TTC549 (cell line): ENCODE measurements around the gene ZNF566.

Source experiments
- FAIRE-seq: peaks from 2 replicates; lab custom pipeline; 2012; peaks lifted over from hg19 to GRCh38; lab: Jason Lieb, UNC

ZNF566 gene

DNA sequence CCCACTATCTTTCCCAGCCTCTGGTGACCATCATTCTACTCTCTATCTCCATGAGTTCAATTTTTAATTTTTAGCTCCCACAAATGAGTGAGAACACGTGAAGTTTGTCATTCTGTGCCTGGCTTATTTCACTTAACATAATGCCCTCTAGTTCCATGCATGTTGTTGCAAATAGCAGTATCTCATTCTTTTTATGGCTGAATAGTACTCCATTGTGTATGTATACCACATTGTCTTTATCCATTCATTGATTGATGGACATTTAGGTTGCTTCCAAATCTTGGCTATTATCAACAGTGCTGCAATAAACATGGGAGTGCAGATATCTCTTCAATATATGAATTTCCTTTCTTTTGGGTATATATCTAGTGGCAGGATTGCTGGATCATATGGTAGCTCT lies 48.0 kb downstream of the ZNF566 start:
- no peak for FAIRE-seq

DNA sequence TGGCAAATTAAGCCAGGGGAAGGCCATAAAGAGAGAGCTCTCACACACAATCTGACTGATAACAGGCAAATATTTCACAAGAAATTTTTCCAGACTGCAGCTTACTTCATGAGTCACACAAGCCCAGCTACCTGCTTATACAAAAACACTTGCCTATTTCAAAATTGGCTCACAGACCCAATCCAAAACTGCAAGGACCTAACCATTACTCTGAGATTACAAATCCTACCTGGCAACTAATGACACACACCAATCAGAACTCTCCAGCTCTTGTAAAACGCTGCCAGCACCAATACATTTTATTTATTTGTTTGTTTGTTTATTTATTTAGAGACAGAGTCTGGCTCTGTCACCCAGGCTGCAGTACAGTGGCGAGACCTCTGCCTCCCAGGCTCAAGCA lies 52.8 kb downstream of the ZNF566 start:
- FAIRE-seq, result no peak

DNA sequence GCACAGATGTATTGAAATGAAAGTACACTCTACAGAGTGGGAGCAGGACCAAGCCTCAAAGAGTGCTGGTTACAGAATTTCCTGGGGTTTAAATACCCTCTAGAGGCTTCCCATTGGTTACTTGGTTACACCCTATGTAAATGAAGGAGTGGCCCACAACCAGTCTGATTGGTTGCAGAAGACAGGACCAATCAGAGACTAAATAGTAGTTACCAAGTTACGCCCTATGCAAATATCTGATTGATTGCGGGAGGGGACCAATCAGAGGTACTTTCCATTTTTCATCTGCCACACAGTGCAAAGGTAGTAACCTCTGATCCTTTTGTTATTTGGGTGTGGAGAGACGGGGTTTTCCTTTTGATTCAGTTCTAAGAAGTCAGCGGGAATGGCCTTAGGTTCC lies 65.4 kb downstream of the ZNF566 start:
- no peak for FAIRE-seq

DNA sequence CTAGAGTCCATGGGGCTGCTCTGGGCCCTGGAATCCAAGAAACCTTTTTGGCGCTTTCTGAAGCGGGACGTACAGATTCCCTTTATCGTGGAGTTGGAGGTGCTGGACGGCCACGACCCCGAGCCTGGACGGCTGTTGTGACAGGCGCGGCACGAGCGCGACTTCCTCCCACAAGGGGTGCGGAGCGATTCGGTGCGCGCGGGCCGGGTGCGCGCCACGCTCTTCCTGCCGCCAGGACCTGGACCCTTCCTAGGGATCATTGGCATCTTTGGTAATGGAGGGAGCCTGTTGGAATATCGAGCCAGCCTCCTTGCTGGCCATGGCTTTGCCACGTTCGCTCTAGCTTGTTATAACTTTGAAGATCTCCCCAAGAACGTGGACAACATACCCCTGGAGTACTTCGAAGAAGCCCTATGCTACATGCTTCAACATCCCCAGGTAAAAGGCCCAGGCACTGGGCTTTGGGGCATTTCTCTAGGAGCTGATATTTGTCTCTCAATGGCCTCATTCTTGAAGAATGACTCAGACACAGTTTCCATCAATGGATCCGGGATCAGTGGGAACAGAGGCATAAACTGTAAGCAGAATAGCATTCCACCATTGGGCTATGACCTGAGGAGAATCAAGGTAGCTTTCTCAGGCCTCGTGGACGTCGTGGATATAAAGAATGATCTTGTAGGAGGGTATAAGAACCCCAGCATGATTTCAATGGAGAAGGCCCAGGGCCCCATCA lies 67.4 kb downstream of the ZNF566 start:
- FAIRE-seq, result no peak

DNA sequence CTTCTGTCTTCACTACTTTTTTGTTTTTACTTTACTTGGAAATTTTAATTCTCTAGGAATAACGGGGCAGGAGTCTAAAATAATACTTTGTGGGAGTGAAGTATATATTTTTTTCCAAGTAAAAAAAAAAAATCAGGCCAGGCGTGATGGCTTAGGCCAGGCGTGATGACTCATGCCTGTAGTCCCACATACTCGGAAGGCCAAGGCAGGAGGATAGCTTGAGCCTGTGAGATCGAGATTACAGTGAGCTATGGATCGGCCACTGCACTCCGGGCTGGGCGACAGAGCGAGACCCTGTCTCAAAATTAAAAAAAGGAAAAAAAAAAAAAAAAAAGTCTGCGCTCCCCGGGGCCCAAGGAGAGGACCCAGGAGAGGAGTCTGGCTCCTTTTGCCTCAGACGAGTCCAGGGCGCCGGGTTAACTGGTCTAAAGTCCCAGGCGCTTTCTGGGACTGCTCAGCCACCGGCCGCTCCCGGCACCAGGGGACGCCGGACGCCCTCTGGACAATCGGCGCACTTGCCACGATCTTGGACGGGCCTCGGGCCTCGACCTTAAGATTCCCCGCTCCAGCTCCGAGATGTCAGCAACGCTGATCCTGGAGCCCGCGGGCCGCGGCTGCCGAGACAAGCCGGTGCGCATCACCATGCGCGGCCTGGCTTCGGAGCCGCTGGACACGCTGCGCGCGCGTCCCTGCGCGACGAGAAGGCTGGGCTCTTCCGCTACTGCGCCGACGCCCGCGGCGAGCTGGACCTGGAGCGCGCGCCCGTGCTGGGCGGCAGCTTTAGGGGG lies 68.2 kb downstream of the ZNF566 start:
- FAIRE-seq, result no peak

DNA sequence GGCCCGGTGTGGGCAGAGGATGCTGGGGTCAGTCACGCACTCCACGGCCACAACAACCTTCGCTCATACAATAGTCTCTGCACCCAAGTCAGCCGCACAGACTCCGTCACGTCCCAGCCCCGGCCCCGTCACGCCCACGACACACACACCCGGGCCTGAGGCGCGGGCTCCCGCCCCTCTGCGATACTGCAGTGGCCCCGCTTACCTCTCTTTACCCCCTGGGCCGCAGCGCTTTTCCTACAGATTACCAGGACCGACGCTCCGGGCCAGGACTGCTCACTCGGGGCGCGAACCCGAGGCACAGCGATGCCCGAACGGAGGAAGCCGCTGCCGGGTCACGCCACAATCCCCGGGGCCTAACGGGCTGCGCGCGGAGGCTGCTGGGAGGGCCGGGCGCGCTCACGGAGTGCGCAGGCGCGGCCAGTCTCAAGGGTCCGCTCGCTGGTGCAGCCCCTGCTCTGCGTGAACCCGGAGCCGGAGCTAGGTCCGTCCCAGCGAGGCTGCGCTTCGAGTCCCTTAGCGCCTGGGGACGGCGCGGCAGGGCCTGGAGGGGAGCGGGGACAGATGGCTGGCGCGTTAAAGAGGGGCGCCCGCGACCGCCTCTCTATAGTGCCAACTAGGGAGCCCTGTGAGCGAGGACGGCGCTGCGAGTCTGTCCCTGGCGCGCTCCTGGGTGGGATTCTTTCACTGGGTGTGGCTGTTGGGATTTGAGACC lies 70.9 kb downstream of the ZNF566 start, which contains the start of gene ZFP82:
ZFP82 (minus strand) TSS at position 358 of the 715 bp plus-strand sequence. CDS start 8,855 bp downstream, outside the sequence.
- no peak for FAIRE-seq

DNA sequence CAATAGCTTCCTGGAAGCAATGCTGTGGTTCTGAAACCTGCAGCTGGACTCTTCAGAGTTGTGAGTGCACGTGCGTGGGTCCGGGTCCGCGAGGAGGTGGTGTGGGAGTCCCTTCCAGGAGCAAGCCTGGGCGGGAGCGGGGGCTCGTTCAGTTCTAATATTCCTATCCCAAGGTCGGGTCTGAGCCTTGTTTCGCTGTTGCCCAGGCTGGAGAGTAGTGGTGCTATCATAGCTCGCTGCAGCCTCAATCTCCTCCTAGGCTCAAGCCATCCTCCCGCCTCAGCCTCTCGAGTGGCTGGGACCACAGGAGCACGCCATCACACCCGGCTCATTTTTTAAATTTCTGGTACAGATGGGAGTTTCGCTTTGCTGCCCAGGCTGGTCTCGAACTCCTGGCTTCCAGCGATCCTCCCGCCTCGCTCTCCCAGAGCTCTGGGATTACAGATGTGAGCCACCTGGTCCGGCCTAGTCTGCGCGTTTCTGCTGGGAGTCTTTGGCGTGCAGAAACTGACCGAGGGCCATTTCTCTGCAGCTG lies 71.5 kb downstream of the ZNF566 start:
- FAIRE-seq, result no peak

DNA sequence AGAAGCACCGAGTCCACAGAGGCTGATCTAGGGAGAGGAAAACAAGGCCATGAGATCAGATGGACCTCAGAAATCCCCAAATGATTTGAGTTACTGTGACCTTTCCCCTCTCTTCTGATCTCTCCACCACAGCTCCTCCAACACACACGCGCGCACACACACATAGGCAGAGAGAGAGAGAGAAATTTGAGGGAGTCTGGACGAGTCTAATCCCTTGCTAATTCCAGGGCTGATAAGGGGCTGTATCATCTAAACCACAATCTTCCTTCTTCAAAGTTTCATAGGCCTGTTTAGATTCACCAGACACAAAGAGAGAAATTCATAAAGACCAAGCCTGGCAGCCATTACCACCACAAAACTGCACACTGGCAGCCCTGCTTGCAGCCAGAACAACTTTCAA lies 79.5 kb downstream of the ZNF566 start:
- FAIRE-seq, result no peak

DNA sequence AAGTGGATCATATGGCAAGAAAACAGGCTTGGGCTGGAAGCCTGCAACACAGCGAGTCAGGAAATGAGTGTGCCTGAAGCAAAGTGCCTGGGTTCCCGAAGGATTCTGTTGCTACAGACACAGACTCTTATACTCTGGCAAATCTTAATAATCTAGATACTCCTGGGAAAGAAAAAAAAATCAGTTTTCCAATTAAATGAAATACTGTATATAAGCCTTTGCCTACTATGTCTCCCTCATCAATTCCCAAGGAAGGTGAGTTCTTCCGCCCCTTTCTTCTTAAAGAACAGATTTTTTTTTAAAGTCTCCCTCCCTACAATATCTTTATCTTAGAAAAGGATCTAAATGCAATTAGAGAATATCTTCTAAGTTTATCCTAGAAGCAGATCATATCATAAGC lies 81.3 kb downstream of the ZNF566 start:
- FAIRE-seq, result no peak

DNA sequence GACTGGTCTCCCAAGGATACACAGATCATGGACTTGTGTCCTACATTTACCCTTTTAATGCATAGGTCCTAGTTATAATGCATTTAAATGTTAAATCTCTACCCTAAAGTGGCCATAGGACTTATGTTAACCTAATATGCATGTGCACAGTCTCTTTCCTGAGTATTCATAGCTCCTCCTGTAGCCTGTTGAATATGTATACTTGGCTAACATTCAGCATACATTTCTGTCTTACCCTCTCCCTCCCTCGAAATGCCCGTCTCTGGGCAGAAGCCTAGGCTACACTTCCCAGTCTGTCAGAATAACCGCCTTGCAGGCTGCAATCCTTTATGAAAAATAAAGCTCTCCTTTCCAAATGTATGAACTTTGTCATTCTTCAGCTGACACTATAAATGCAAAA lies 84.9 kb downstream of the ZNF566 start:
- no peak for FAIRE-seq

DNA sequence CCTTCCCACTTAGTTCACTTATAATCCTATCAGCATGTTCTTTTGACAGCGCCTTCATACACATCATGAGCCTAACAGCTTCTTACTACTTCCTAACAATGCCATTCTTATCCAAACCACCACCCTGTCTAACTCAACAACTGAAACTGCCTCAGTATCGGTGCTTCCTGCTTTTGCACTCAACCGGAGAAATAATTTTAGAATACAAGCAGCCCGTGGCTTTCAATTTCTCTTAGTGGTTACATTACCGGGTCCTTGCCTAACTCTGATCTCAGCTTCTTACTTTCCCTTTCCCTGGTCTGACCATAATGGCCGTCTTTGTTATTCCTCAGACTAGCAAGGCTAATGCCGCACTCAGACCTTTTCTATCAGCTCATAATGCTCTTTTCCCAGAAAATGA lies 87.9 kb downstream of the ZNF566 start:
- FAIRE-seq, result no peak

DNA sequence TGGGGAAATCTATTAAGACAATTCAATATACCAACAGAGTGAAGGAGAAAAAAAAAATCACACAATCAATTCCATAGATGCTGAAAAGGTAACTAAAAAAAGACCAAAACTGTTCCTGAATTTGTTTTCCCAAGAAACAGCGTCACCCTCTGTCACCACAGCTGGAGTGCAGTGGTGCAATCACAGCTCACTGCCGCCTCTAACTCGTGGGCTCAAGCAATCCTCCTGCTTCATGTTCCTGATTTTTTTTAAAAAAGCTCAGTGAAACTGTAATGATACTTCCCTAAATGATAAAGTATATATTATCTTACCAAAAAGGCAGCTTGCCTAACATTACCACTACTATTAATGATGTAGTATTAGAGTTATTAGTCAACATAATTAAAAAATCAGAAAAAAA lies 90.8 kb downstream of the ZNF566 start:
- no peak for FAIRE-seq
